H9 (cell line): ENCODE results near the gene CDH13. TPM values are rescaled to one million over a fixed set of nuclear protein-coding genes. Genes with fewer than 3 reads are reported as not detected.

Source experiments
- DNase-seq: peaks from one replicate; pipeline ENCODE4 v3.0.0-alpha.2; 2017
- H2AFZ ChIP-seq: one replicate; pipeline ENCODE4 v1.6.1; 2013; ENCODE audit warnings: mild to moderate bottlenecking, low read length, control low read depth, moderate library complexity
- H2AK5ac ChIP-seq: 2 replicates; pipeline ENCODE4 v1.6.1; 2013; ENCODE audit warnings: low read length, control low read depth, mixed read lengths; ENCODE audit not compliant: insufficient read length
- H2BK120ac ChIP-seq: one replicate; pipeline ENCODE4 v1.6.1; 2013; ENCODE audit warnings: low read depth, mild to moderate bottlenecking, low read length, control low read depth, inconsistent platforms; ENCODE audit not compliant: poor library complexity, severe bottlenecking
- H2BK12ac ChIP-seq: 2 replicates; pipeline ENCODE4 v1.6.1; 2013; ENCODE audit warnings: low read length, control low read depth, mixed read lengths, low read depth; ENCODE audit not compliant: insufficient read length
- H2BK15ac ChIP-seq: 2 replicates; pipeline ENCODE4 v1.6.1; 2013; ENCODE audit warnings: low read depth, low read length, control low read depth
- H2BK20ac ChIP-seq: one replicate; pipeline ENCODE4 v1.6.1; 2013; ENCODE audit warnings: low read depth, mild to moderate bottlenecking, low read length, control low read depth, inconsistent platforms; ENCODE audit not compliant: poor library complexity, severe bottlenecking
- H2BK5ac ChIP-seq: 2 replicates; pipeline ENCODE4 v1.6.1; 2013; ENCODE audit warnings: low read length, control low read depth, mixed read lengths; ENCODE audit not compliant: insufficient read length
- H3K14ac ChIP-seq: 2 replicates; pipeline ENCODE4 v1.6.1; 2013; ENCODE audit warnings: low read length, control low read depth; ENCODE audit not compliant: insufficient read depth
- H3K18ac ChIP-seq: 2 replicates; pipeline ENCODE4 v1.6.1; 2013; ENCODE audit warnings: low read depth, mild to moderate bottlenecking, mixed read lengths, low read length, control low read depth; ENCODE audit not compliant: insufficient read length
- H3K23ac ChIP-seq: 2 replicates; pipeline ENCODE4 v1.6.1; 2013; ENCODE audit warnings: low read length, control low read depth, mixed read lengths, low read depth; ENCODE audit not compliant: insufficient read length
- H3K23me2 ChIP-seq: 2 replicates; pipeline ENCODE4 v1.6.1; 2013; ENCODE audit warnings: low read depth, mild to moderate bottlenecking, mixed read lengths, low read length, control low read depth; ENCODE audit not compliant: insufficient read length, poor library complexity, severe bottlenecking
- H3K27ac ChIP-seq: 2 replicates; pipeline ENCODE4 v1.5.1; 2013; ENCODE audit warnings: low read length, control low read depth, mixed read lengths, low read depth; ENCODE audit not compliant: insufficient read length
- H3K27me3 ChIP-seq: 2 replicates; pipeline ENCODE4 v1.6.1; 2013; ENCODE audit warnings: low read length, control low read depth, inconsistent platforms; ENCODE audit not compliant: insufficient read depth
- H3K4ac ChIP-seq: 2 replicates; pipeline ENCODE4 v1.6.1; 2013; ENCODE audit warnings: low read depth, mild to moderate bottlenecking, control low read depth, inconsistent platforms, low read length, moderate library complexity
- H3K4me1 ChIP-seq: 2 replicates; pipeline ENCODE4 v1.6.1; 2013; ENCODE audit warnings: low read length, control low read depth, inconsistent platforms; ENCODE audit not compliant: insufficient read depth
- H3K4me2 ChIP-seq: 2 replicates; pipeline ENCODE4 v1.6.1; 2013; ENCODE audit warnings: low read length, control low read depth, mixed read lengths; ENCODE audit not compliant: insufficient read length, insufficient read depth
- H3K56ac ChIP-seq: 2 replicates; pipeline ENCODE4 v1.6.1; 2013; ENCODE audit warnings: low read depth, mild to moderate bottlenecking, mixed read lengths, low read length, control low read depth; ENCODE audit not compliant: insufficient read length
- H3K79me1 ChIP-seq: 2 replicates; pipeline ENCODE4 v1.6.1; 2013; ENCODE audit warnings: low read depth, mild to moderate bottlenecking, moderate library complexity, low read length, control low read depth, inconsistent platforms; ENCODE audit not compliant: insufficient read depth, poor library complexity, severe bottlenecking
- H3K79me2 ChIP-seq: 2 replicates; pipeline ENCODE4 v1.6.1; 2013; ENCODE audit warnings: low read length, control low read depth, inconsistent platforms; ENCODE audit not compliant: insufficient read depth
- H3K9ac ChIP-seq: 2 replicates; pipeline ENCODE4 v1.6.1; 2013; ENCODE audit warnings: low read length, control low read depth, mixed read lengths; ENCODE audit not compliant: insufficient read length; ENCODE audit errors: extremely low read depth
- H3K9me3 ChIP-seq: one replicate; pipeline ENCODE4 v1.6.1; 2013; ENCODE audit warnings: low read depth, low read length, inconsistent platforms; ENCODE audit not compliant: control insufficient read depth
- H3T11ph ChIP-seq: one replicate; pipeline ENCODE4 v1.6.1; 2013; ENCODE audit warnings: mild to moderate bottlenecking, low read length, control low read depth, inconsistent platforms
- H4K20me1 ChIP-seq: one replicate; pipeline ENCODE4 v1.6.1; 2013; ENCODE audit not compliant: control insufficient read depth, insufficient read length, insufficient read depth
- H4K5ac ChIP-seq: 2 replicates; pipeline ENCODE4 v1.6.1; 2013; ENCODE audit warnings: low read depth, mild to moderate bottlenecking, mixed read lengths, low read length, control low read depth; ENCODE audit not compliant: insufficient read length
- H4K8ac ChIP-seq: replicated peaks from 2 replicates; pipeline ENCODE4 v1.6.1; 2013; ENCODE audit warnings: low read length, control low read depth, mixed read lengths, low read depth; ENCODE audit not compliant: insufficient read length
- H4K91ac ChIP-seq: 2 replicates; pipeline ENCODE4 v1.6.1; 2013; ENCODE audit warnings: low read depth, mild to moderate bottlenecking, moderate library complexity, mixed read lengths, low read length, control low read depth; ENCODE audit not compliant: insufficient read length
- H3K27ac Mint-ChIP-seq, 3 experiments: 2 replicates in 2 of 3; 3 replicates in 1 of 3; pipeline ENCODE4 v1.8.0; 2020 to 2021; ENCODE audit warnings: mixed read lengths in 3 of 3, mild to moderate bottlenecking in 1 of 3, moderate library complexity in 1 of 3
- H3K27me3 Mint-ChIP-seq: 2 replicates; pipeline ENCODE4 v1.8.0; 2021; ENCODE audit warnings: low read depth, mild to moderate bottlenecking, moderate library complexity, mixed read lengths
- H3K36me3 Mint-ChIP-seq, 3 experiments: 2 replicates in 2 of 3; 3 replicates in 1 of 3; pipeline ENCODE4 v1.8.0; 2020 to 2021; ENCODE audit warnings: low read depth in 3 of 3, mixed read lengths in 3 of 3; ENCODE audit not compliant: insufficient read depth in 1 of 3
- H3K4me1 Mint-ChIP-seq, 2 experiments: 2 replicates each; pipeline ENCODE4 v1.8.0; 2020; ENCODE audit warnings: mixed read lengths in 2 of 2
- H3K4me3 Mint-ChIP-seq, 2 experiments: 2 replicates in 1 of 2; 3 replicates in 1 of 2; pipeline ENCODE4 v1.8.0; 2020 to 2021; ENCODE audit warnings: mild to moderate bottlenecking in 2 of 2, mixed read lengths in 2 of 2, moderate library complexity in 1 of 2
- H3K9me3 Mint-ChIP-seq, 2 experiments: 2 replicates in 1 of 2; 3 replicates in 1 of 2; pipeline ENCODE4 v1.8.0; 2020; ENCODE audit warnings: mild to moderate bottlenecking in 2 of 2, mixed read lengths in 2 of 2, moderate library complexity in 1 of 2
- WGBS: extraction: QIAGEN DNeasy Blood & Tissue Kit; methylation state at CpG from one replicate; pipeline ENCODE4 v1.1.7; 2013; ENCODE audit warnings: missing lambda C conversion rate, low lambda C conversion rate, mixed read lengths; ENCODE audit not compliant: insufficient read length; ENCODE audit errors: extremely low coverage; 5-methylcytosine and 5-hydroxymethylcytosine counted together
- total RNA-seq: library from RNA; stranded (reverse); gene quantifications from 2 replicates; pipeline ENCODE4 v1.2.1, GENCODE V29; 2021
- TF ChIP-seq, protein P1 (sequence below): fragments of 200-600 bp; sonication (generic); conservative IDR thresholded peaks from 3 replicates; pipeline ENCODE4 v1.8.0; 2021; ENCODE audit warnings: antibody characterized with exemption, mild to moderate bottlenecking

Gene CDH13
- total RNA-seq, 1 experiment from 2014 or later = 1.5 TPM

DNA sequence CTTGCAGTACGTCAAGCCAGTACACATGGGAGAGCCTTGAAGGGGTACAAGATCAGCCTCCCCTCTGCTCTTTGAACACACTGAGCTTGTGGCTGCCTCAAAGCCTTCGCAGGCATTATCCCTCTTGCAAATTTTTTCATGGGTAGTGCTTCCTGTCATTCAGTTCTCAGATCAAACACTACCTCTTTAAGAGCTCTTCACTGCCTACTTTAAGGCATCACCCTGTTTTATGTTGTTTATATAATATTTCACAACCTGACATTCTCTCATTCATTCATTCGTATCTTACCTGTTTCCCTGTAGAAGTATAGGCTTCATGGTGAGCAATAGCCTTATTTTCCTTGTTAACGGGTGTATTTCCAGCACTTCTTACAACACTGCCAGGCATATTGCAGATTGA is 269.1 kb downstream of the CDH13 start:
- H3K4me2 ChIP-seq = no peak overlapping the region
- DNase-seq = no peak
- no peaks in the 10 kb centered on the region for H3K27me3 ChIP-seq
- no peaks in the 10 kb centered on the region for H3K79me1 ChIP-seq
- H3K18ac ChIP-seq = no peak overlapping the region
- H3K36me3 Mint-ChIP-seq = no peaks in the 10 kb centered on the region
- no peak overlapping the region for H2AFZ ChIP-seq
- H3K9me3 Mint-ChIP-seq = no peaks in the 10 kb centered on the region
- H2BK20ac ChIP-seq = no peak overlapping the region
- H3K14ac ChIP-seq = no peak overlapping the region
- H3K4me1 ChIP-seq = no peaks in the 10 kb centered on the region
- no CpG with 5 or more reads among the region's 4 CpGs for WGBS
- no peak overlapping the region for H4K8ac ChIP-seq
- no peak overlapping the region for H2BK5ac ChIP-seq
- H3K9ac ChIP-seq = no peak overlapping the region
- H3K27me3 Mint-ChIP-seq = no peaks in the 10 kb centered on the region
- no peak overlapping the region for H3K4me3 Mint-ChIP-seq
- no peaks in the 10 kb centered on the region for H3K9me3 ChIP-seq
- H3K56ac ChIP-seq = no peak overlapping the region
- TF ChIP-seq, protein P1, sequence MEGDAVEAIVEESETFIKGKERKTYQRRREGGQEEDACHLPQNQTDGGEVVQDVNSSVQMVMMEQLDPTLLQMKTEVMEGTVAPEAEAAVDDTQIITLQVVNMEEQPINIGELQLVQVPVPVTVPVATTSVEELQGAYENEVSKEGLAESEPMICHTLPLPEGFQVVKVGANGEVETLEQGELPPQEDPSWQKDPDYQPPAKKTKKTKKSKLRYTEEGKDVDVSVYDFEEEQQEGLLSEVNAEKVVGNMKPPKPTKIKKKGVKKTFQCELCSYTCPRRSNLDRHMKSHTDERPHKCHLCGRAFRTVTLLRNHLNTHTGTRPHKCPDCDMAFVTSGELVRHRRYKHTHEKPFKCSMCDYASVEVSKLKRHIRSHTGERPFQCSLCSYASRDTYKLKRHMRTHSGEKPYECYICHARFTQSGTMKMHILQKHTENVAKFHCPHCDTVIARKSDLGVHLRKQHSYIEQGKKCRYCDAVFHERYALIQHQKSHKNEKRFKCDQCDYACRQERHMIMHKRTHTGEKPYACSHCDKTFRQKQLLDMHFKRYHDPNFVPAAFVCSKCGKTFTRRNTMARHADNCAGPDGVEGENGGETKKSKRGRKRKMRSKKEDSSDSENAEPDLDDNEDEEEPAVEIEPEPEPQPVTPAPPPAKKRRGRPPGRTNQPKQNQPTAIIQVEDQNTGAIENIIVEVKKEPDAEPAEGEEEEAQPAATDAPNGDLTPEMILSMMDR = no peak
- no peaks in the 10 kb centered on the region for H3K4me1 Mint-ChIP-seq
- H3K27ac Mint-ChIP-seq = no peak overlapping the region
- H4K20me1 ChIP-seq = no peaks in the 10 kb centered on the region
- H3K23me2 ChIP-seq = no peaks in the 10 kb centered on the region
- H3K23ac ChIP-seq = no peak overlapping the region
- no peak overlapping the region for H4K91ac ChIP-seq
- H2BK15ac ChIP-seq = no peak overlapping the region
- no peak overlapping the region for H2BK12ac ChIP-seq
- H4K5ac ChIP-seq = no peak overlapping the region
- no peak overlapping the region for H2AK5ac ChIP-seq
- no peaks in the 10 kb centered on the region for H3K79me2 ChIP-seq
- H3K4ac ChIP-seq = no peak overlapping the region
- H2BK120ac ChIP-seq = no peak overlapping the region
- H3T11ph ChIP-seq = no peak overlapping the region
- H3K27ac ChIP-seq = no peak overlapping the region
